Raji (cell line): ENCODE data around the gene FAM168A.

Experiments used
- POLR2A ChIP-seq: IDR thresholded peaks from 2 replicates; pipeline ENCODE4 v1.6.1; 2011; ENCODE audit warnings: low read depth, low read length, control low read depth; ENCODE audit not compliant: insufficient read depth

Gene FAM168A

GRCh38 chr11:73622926-73623593 lies 25.1 kb upstream of the FAM168A start:
- no peak for TF ChIP-seq POLR2A

GRCh38 chr11:73614591-73614990 lies 16.7 kb upstream of the FAM168A start:
- no peak for TF ChIP-seq POLR2A

- TF ChIP-seq POLR2A, result no peak
Observed at GRCh38 chr11:73612601-73613140, 14.8 kb upstream of the FAM168A start.

GRCh38 chr11:73598719-73599379 lies 937 bp upstream of the FAM168A start:
- no peak for TF ChIP-seq POLR2A

- TF ChIP-seq POLR2A, result no peak
Observed at GRCh38 chr11:73597336-73597955, 466 bp downstream of the FAM168A start.

- TF ChIP-seq POLR2A, result no peak
Observed at GRCh38 chr11:73596547-73596946, 1.4 kb downstream of the FAM168A start.

- TF ChIP-seq POLR2A, result no peak
Observed at GRCh38 chr11:73592640-73593039, 5.3 kb downstream of the FAM168A start.

- no peak for TF ChIP-seq POLR2A
Observed at GRCh38 chr11:73591743-73592142, 6.2 kb downstream of the FAM168A start.

- TF ChIP-seq POLR2A, result no peak
Observed at GRCh38 chr11:73590991-73591390, 6.9 kb downstream of the FAM168A start.

- no peak for TF ChIP-seq POLR2A
Observed at GRCh38 chr11:73586791-73587190, 11.1 kb downstream of the FAM168A start.

- TF ChIP-seq POLR2A, result no peak
Observed at GRCh38 chr11:73585834-73586575, 11.9 kb downstream of the FAM168A start.

GRCh38 chr11:73584831-73585230 lies 13.1 kb downstream of the FAM168A start:
- TF ChIP-seq POLR2A, result no peak

- TF ChIP-seq POLR2A, result no peak
Observed at GRCh38 chr11:73582653-73583052, 15.3 kb downstream of the FAM168A start.

- no peak for TF ChIP-seq POLR2A
Observed at GRCh38 chr11:73579641-73580434, 18.1 kb downstream of the FAM168A start.
